Measurements from ENCODE around the gene TM7SF2.

The TM7SF2 gene

DNA sequence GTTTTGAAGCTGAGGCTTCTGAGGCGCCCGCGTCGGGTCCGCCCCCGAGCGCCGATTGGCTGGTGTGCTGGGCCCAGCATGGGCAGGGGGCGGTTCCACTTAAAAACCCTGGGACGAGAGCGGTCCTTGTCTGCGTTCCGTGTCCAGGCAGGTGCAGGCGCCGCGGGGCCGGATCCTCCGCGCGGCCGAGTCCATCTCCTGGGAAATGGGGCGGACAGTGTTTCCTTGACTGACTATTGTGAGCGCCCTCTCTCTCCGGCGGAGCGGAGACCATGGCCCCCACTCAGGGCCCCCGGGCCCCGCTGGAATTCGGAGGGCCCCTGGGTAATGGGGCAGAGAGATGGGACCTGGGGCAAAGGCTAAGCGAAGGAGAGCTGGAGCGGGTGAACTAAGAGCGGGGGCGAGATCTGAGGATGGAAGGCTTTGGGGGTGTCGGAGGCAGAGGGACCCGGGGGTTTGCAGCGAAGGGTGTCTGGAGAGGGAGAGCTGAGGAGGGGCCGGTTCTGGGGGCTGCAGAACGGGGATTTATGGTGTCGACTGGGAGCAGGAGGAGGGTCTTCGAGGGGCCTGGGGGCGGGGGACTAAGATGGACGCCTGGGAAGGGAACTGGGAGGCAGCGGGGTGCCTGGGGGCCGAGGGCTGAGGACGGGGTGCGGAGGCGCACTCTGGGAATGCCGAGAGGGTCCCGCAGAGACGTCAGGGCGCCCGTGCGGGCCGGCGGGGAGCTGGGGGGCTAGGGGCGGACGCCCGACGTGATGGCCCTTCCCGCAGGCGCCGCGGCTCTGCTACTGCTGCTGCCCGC lies at the start of gene TM7SF2:
TSS of gene TM7SF2 (plus strand) at position 129 of the 802 bp plus-strand sequence. CDS start at position 273, 144 bp downstream.
- peak within 1 kb of the TSS; percentile 58 to 74 (median 71) for H3K4me3 ChIP-seq (ENCODE audit: low read depth in 1 of 5, low read length in 5 of 5)
- H3K9me3 ChIP-seq (ENCODE audit: control insufficient read depth in 5 of 5, low read length in 5 of 5) = no peaks in the 10 kb centered on the region
- peaks cover 0 to 46% (median 42%) of the 10 kb centered on the region in 5 donors for H3K36me3 ChIP-seq (ENCODE audit: control insufficient read depth in 5 of 5, insufficient read depth in 5 of 5, low read length in 5 of 5)
- peaks cover 1 to 62% (median 43%) of the 10 kb centered on the region in 5 donors for H3K4me1 ChIP-seq (ENCODE audit: control insufficient read depth in 5 of 5, insufficient read depth in 5 of 5, low read length in 5 of 5)
- H3K27me3 ChIP-seq (ENCODE audit: control insufficient read depth in 5 of 5, insufficient read depth in 4 of 5, low read length in 5 of 5) = no peaks in the 10 kb centered on the region
- no peak within 1 kb of the TSS for H3K27ac ChIP-seq (ENCODE audit: low read depth, low read length)
- H3K9ac ChIP-seq (ENCODE audit: low read length in 5 of 5) = peak within 1 kb of the TSS in 4 of 5 donors; percentile 70 to 81 (median 72)

DNA sequence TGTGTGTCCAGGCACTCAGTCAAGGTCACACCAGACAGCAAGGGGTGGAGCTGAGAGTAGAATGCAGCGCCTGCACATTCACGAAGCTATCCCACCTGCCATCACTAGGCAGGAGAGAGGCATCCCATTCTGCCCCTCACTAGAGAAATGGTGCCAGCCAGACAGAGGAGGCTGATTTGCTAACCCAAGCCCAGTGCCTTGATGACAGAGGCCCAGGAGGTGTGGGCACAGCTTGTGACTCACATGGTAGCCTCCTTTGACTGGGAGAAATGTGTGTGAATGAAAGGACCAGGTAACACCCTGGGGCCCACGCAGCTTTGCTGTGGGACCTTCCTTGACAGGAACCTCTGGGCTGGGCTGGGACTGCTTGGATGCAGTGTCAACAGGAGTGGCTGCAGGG lies 48.1 kb upstream of the TM7SF2 start:
- Histone ChIP-seq H3K4me1 (ENCODE audit: control insufficient read depth in 5 of 5, insufficient read depth in 5 of 5, low read length in 5 of 5) (no peaks in the 10 kb centered on the region), H3K9ac (ENCODE audit: low read length in 5 of 5) (no peak overlapping the region), H3K4me3 (ENCODE audit: low read depth in 1 of 5, low read length in 5 of 5) (no peak overlapping the region), H3K27ac (ENCODE audit: low read depth, low read length) (no peak overlapping the region), H3K9me3 (ENCODE audit: control insufficient read depth in 5 of 5, low read length in 5 of 5) (no peaks in the 10 kb centered on the region), H3K36me3 (ENCODE audit: control insufficient read depth in 5 of 5, insufficient read depth in 5 of 5, low read length in 5 of 5) (no peaks in the 10 kb centered on the region), H3K27me3 (ENCODE audit: control insufficient read depth in 5 of 5, insufficient read depth in 4 of 5, low read length in 5 of 5) (peaks cover 0 to 17% (median 2%) of the 10 kb centered on the region in 5 donors)

- H3K36me3 ChIP-seq (ENCODE audit: control insufficient read depth in 5 of 5, insufficient read depth in 5 of 5, low read length in 5 of 5) = no peaks in the 10 kb centered on the region
Measured at GRCh38 chr11:65064847-65065240, 46.8 kb upstream of the TM7SF2 start.

GRCh38 chr11:65065851-65066250 lies 45.8 kb upstream of the TM7SF2 start:
- Histone ChIP-seq H3K4me1 (ENCODE audit: control insufficient read depth in 5 of 5, insufficient read depth in 5 of 5, low read length in 5 of 5) (no peaks in the 10 kb centered on the region), H3K4me3 (ENCODE audit: low read depth in 1 of 5, low read length in 5 of 5) (no peak overlapping the region), H3K9me3 (ENCODE audit: control insufficient read depth in 5 of 5, low read length in 5 of 5) (no peaks in the 10 kb centered on the region), H3K9ac (ENCODE audit: low read length in 5 of 5) (no peak overlapping the region), H3K27me3 (ENCODE audit: control insufficient read depth in 5 of 5, insufficient read depth in 4 of 5, low read length in 5 of 5) (peaks cover 0 to 11% (median 2%) of the 10 kb centered on the region in 5 donors), H3K36me3 (ENCODE audit: control insufficient read depth in 5 of 5, insufficient read depth in 5 of 5, low read length in 5 of 5) (no peaks in the 10 kb centered on the region), H3K27ac (ENCODE audit: low read depth, low read length) (no peak overlapping the region)

More at GRCh38 chr11:65064847-65065240, 46.8 kb upstream of the TM7SF2 start:
- Histone ChIP-seq H3K4me1 (ENCODE audit: control insufficient read depth in 5 of 5, insufficient read depth in 5 of 5, low read length in 5 of 5) (no peaks in the 10 kb centered on the region), H3K4me3 (ENCODE audit: low read depth in 1 of 5, low read length in 5 of 5) (no peak overlapping the region), H3K27me3 (ENCODE audit: control insufficient read depth in 5 of 5, insufficient read depth in 4 of 5, low read length in 5 of 5) (peaks cover 0 to 16% (median 2%) of the 10 kb centered on the region in 5 donors), H3K9ac (ENCODE audit: low read length in 5 of 5) (no peak overlapping the region), H3K27ac (ENCODE audit: low read depth, low read length) (no peak overlapping the region), H3K9me3 (ENCODE audit: control insufficient read depth in 5 of 5, low read length in 5 of 5) (no peaks in the 10 kb centered on the region)

- H3K4me3 ChIP-seq (ENCODE audit: low read depth in 1 of 5, low read length in 5 of 5) = no peak overlapping the region
- no peaks in the 10 kb centered on the region for H3K4me1 ChIP-seq (ENCODE audit: control insufficient read depth in 5 of 5, insufficient read depth in 5 of 5, low read length in 5 of 5)
Measured at GRCh38 chr11:65066315-65066714, 45.4 kb upstream of the TM7SF2 start.

GRCh38 chr11:65066805-65067291 lies 44.8 kb upstream of the TM7SF2 start:
- H3K4me3 ChIP-seq (ENCODE audit: low read depth in 1 of 5, low read length in 5 of 5) = no peak overlapping the region

More at GRCh38 chr11:65066315-65066714, 45.4 kb upstream of the TM7SF2 start:
- peaks cover 0 to 11% (median 2%) of the 10 kb centered on the region in 5 donors for H3K27me3 ChIP-seq (ENCODE audit: control insufficient read depth in 5 of 5, insufficient read depth in 4 of 5, low read length in 5 of 5)
- H3K27ac ChIP-seq (ENCODE audit: low read depth, low read length) = no peak overlapping the region
- no peaks in the 10 kb centered on the region for H3K36me3 ChIP-seq (ENCODE audit: control insufficient read depth in 5 of 5, insufficient read depth in 5 of 5, low read length in 5 of 5)
- H3K9ac ChIP-seq (ENCODE audit: low read length in 5 of 5) = no peak overlapping the region
- H3K9me3 ChIP-seq (ENCODE audit: control insufficient read depth in 5 of 5, low read length in 5 of 5) = no peaks in the 10 kb centered on the region

GRCh38 chr11:65067446-65067845 lies 44.2 kb upstream of the TM7SF2 start:
- Histone ChIP-seq H3K36me3 (ENCODE audit: control insufficient read depth in 5 of 5, insufficient read depth in 5 of 5, low read length in 5 of 5) (no peaks in the 10 kb centered on the region), H3K4me3 (ENCODE audit: low read depth in 1 of 5, low read length in 5 of 5) (no peak overlapping the region), H3K27ac (ENCODE audit: low read depth, low read length) (no peak overlapping the region), H3K9ac (ENCODE audit: low read length in 5 of 5) (no peak overlapping the region), H3K27me3 (ENCODE audit: control insufficient read depth in 5 of 5, insufficient read depth in 4 of 5, low read length in 5 of 5) (peaks cover 0 to 11% (median 2%) of the 10 kb centered on the region in 5 donors), H3K9me3 (ENCODE audit: control insufficient read depth in 5 of 5, low read length in 5 of 5) (no peaks in the 10 kb centered on the region), H3K4me1 (ENCODE audit: control insufficient read depth in 5 of 5, insufficient read depth in 5 of 5, low read length in 5 of 5) (no peaks in the 10 kb centered on the region)

More at GRCh38 chr11:65066805-65067291, 44.8 kb upstream of the TM7SF2 start:
- no peaks in the 10 kb centered on the region for H3K36me3 ChIP-seq (ENCODE audit: control insufficient read depth in 5 of 5, insufficient read depth in 5 of 5, low read length in 5 of 5)
- H3K9me3 ChIP-seq (ENCODE audit: control insufficient read depth in 5 of 5, low read length in 5 of 5) = no peaks in the 10 kb centered on the region
- no peak overlapping the region for H3K27ac ChIP-seq (ENCODE audit: low read depth, low read length)
- H3K4me1 ChIP-seq (ENCODE audit: control insufficient read depth in 5 of 5, insufficient read depth in 5 of 5, low read length in 5 of 5) = no peaks in the 10 kb centered on the region
- peaks cover 0 to 11% (median 2%) of the 10 kb centered on the region in 5 donors for H3K27me3 ChIP-seq (ENCODE audit: control insufficient read depth in 5 of 5, insufficient read depth in 4 of 5, low read length in 5 of 5)
- H3K9ac ChIP-seq (ENCODE audit: low read length in 5 of 5) = no peak overlapping the region

DNA sequence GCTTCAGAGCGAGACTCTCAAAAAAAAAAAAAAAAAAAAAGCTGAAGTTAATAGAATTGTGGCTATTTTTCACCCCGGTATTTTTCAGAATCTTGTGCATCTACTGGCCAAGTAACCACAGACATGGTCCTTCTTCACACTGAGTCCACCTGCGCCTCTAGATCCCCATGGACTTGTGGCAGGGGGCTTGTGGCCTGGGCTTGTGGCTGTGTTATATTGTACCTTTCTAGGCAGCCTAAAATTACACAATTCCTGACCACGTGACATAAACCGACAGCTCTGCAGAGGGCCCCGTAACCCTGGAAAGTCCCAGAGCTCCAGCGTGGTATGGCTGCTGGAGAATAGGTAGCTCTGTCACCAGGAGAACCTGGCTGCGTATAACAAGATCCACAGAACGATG lies 42.5 kb upstream of the TM7SF2 start:
- H3K27me3 ChIP-seq (ENCODE audit: control insufficient read depth in 5 of 5, insufficient read depth in 4 of 5, low read length in 5 of 5) = peaks cover 0 to 7% (median 0%) of the 10 kb centered on the region in 5 donors
- H3K9ac ChIP-seq (ENCODE audit: low read length in 5 of 5) = no peak overlapping the region
- no peaks in the 10 kb centered on the region for H3K4me1 ChIP-seq (ENCODE audit: control insufficient read depth in 5 of 5, insufficient read depth in 5 of 5, low read length in 5 of 5)
- H3K4me3 ChIP-seq (ENCODE audit: low read depth in 1 of 5, low read length in 5 of 5) = no peak overlapping the region
- no peaks in the 10 kb centered on the region for H3K9me3 ChIP-seq (ENCODE audit: control insufficient read depth in 5 of 5, low read length in 5 of 5)
- H3K27ac ChIP-seq (ENCODE audit: low read depth, low read length) = no peak overlapping the region
- H3K36me3 ChIP-seq (ENCODE audit: control insufficient read depth in 5 of 5, insufficient read depth in 5 of 5, low read length in 5 of 5) = no peaks in the 10 kb centered on the region

DNA sequence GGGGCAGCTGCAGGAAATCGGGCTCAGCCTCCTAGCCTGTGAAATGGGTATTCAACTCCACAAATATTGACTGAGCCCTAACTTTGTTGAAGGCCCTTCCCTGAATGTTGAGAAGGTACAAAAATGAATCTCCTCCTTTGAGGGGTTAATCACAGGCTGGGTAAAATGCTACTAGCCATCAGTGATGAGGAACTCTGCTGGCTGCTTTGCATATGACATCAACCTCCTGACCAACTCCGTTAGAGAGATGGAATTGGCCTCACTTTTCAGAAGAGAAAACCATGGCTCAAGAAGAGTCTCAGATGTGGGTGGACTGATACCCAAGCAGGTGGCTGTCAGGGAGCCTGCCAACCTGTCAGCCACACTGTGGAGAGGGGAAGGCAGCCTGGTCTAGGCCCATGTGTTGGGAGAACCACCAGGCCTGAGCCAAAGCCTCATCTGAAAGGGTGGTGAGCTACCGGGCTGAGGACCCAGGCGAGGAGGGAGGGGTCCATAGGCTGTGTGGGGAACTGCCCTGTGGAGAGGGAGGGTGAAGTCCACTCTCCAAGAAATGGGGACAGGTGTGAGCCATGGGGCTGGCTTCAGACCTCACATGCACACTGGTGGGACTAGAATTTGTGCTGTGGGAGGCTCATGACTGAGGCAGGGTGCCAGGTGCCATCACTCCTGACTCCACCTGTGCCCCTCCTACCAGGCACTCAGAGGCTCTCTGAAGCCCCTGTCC lies 39.6 kb upstream of the TM7SF2 start:
- no peak overlapping the region for H3K27ac ChIP-seq (ENCODE audit: low read depth, low read length)
- no peak overlapping the region for H3K9ac ChIP-seq (ENCODE audit: low read length in 5 of 5)
- no peak overlapping the region for H3K4me3 ChIP-seq (ENCODE audit: low read depth in 1 of 5, low read length in 5 of 5)
- no peaks in the 10 kb centered on the region for H3K4me1 ChIP-seq (ENCODE audit: control insufficient read depth in 5 of 5, insufficient read depth in 5 of 5, low read length in 5 of 5)
- no peaks in the 10 kb centered on the region for H3K36me3 ChIP-seq (ENCODE audit: control insufficient read depth in 5 of 5, insufficient read depth in 5 of 5, low read length in 5 of 5)
- no peaks in the 10 kb centered on the region for H3K9me3 ChIP-seq (ENCODE audit: control insufficient read depth in 5 of 5, low read length in 5 of 5)
- H3K27me3 ChIP-seq (ENCODE audit: control insufficient read depth in 5 of 5, insufficient read depth in 4 of 5, low read length in 5 of 5) = peaks cover 0 to 2% (median 0%) of the 10 kb centered on the region in 5 donors

GRCh38 chr11:65072631-65072966 lies 39.1 kb upstream of the TM7SF2 start:
- no peak overlapping the region for H3K4me3 ChIP-seq (ENCODE audit: low read depth in 1 of 5, low read length in 5 of 5)
- H3K4me1 ChIP-seq (ENCODE audit: control insufficient read depth in 5 of 5, insufficient read depth in 5 of 5, low read length in 5 of 5) = no peaks in the 10 kb centered on the region
- no peak overlapping the region for H3K27ac ChIP-seq (ENCODE audit: low read depth, low read length)
- H3K9ac ChIP-seq (ENCODE audit: low read length in 5 of 5) = no peak overlapping the region
- H3K27me3 ChIP-seq (ENCODE audit: control insufficient read depth in 5 of 5, insufficient read depth in 4 of 5, low read length in 5 of 5) = no peaks in the 10 kb centered on the region
- no peaks in the 10 kb centered on the region for H3K36me3 ChIP-seq (ENCODE audit: control insufficient read depth in 5 of 5, insufficient read depth in 5 of 5, low read length in 5 of 5)
- no peaks in the 10 kb centered on the region for H3K9me3 ChIP-seq (ENCODE audit: control insufficient read depth in 5 of 5, low read length in 5 of 5)
